Activated naive CD4-positive, alpha-beta T cell treated with anti-CD3 and anti-CD28 coated beads for 36 hours (primary cell): Measurements from ENCODE around the gene PLEKHG4B. TPM values are rescaled to one million over a fixed set of nuclear protein-coding genes. Genes with fewer than 3 reads are reported as not detected.

Experiments
- total RNA-seq, 2 experiments: library from RNA; stranded (reverse); gene quantifications; one replicate each; pipeline ENCODE4 v1.2.3, GENCODE V29; 2021

PLEKHG4B gene
- total RNA-seq, 2 experiments from 2014 or later: not detected

Other genes with a start within 250 kb of the PLEKHG4B start
- not detected for gene LRRC14B, start 99.3 kb downstream of the PLEKHG4B start, total RNA-seq
- gene CCDC127, start 126.0 kb downstream of the PLEKHG4B start, total RNA-seq: 1 to 10 TPM; 3.6 to 4.0 TPM
- gene SDHA, start 126.2 kb downstream of the PLEKHG4B start, total RNA-seq: 100 to 1,000 TPM; 133 to 136 TPM
- gene PDCD6, start 179.5 kb downstream of the PLEKHG4B start, total RNA-seq: 10 to 100 TPM; 61.1 to 62.8 TPM
- gene AHRR, start 229.5 kb downstream of the PLEKHG4B start, total RNA-seq: 1 to 10 TPM; 4.1 to 5.5 TPM